GM12878 (cell line): ENCODE data around the gene S100A2. TPM values are rescaled to one million over a fixed set of nuclear protein-coding genes. Genes with fewer than 3 reads are reported as not detected.

ENCODE experiments used
- ATAC-seq: fragments of 200-7000 bp; cut with Tn5 transposase; 3 replicates; pipeline ENCODE4 v1.9.1; 2020; ENCODE audit warnings: mild to moderate bottlenecking, moderate library complexity
- BruUV-seq: library from RNA; stranded (reverse); fragments of 400-500 nt; replicated peaks from 2 replicates; lab custom pipeline; 2021; lab: Mats Ljungman, UMichigan
- CTCF ChIA-PET: fragments of 300-600 bp; sonication (Branson Sonifier 250); formaldehyde crosslinking; extraction: SDS; loops from one replicate; lab custom pipeline; 2021; ENCODE audit warnings: inconsistent platforms; lab: Yijun Ruan, JAX
- POLR2A ChIA-PET: fragments of 350-600 bp; formaldehyde crosslinking; extraction: SDS; loops from one replicate; lab custom pipeline; 2021; ENCODE audit warnings: inconsistent platforms; lab: Charles Lee
- RAD21 ChIA-PET: fragments of 300-600 bp; sonication (Branson Sonifier 250); formaldehyde crosslinking; loops from one replicate; lab custom pipeline; 2023; ENCODE audit warnings: antibody characterized with exemption; ENCODE audit not compliant: unreplicated experiment; lab: Charles Lee
- SMC1A ChIA-PET: fragments of 300-600 bp; sonication (Branson Sonifier 250); formaldehyde crosslinking; loops from one replicate; lab custom pipeline; 2023; ENCODE audit not compliant: unreplicated experiment, uncharacterized antibody; lab: Charles Lee
- DNase-seq: peaks from one replicate; pipeline ENCODE4 v3.0.0-alpha.2; 2011; ENCODE audit warnings: low read depth, low spot score
- FAIRE-seq: peaks from 3 replicates; lab custom pipeline; 2011; peaks lifted over from hg19 to GRCh38; lab: Jason Lieb, UNC
- H2AFZ ChIP-seq: 2 replicates; pipeline ENCODE4 v1.6.0; 2011; ENCODE audit warnings: low read depth, low read length, control low read depth; ENCODE audit not compliant: control insufficient read depth
- H3K27ac ChIP-seq: 2 replicates; pipeline ENCODE4 v1.5.1; 2011; ENCODE audit warnings: control low read depth; ENCODE audit not compliant: control insufficient read depth, insufficient read depth
- H3K27me3 ChIP-seq, 2 experiments: replicated peaks in 1 of 2; 2 replicates each; pipeline versions ENCODE4 v1.6.0 to v1.6.1; 2011; ENCODE audit warnings: low read length in 1 of 2; ENCODE audit not compliant: control insufficient read depth in 2 of 2, insufficient read depth in 2 of 2
- H3K36me3 ChIP-seq, 2 experiments: 2 replicates each; pipeline ENCODE4 v1.5.1; 2011; ENCODE audit warnings: low read length in 1 of 2; ENCODE audit not compliant: control insufficient read depth in 2 of 2, insufficient read depth in 2 of 2
- H3K4me1 ChIP-seq: 2 replicates; pipeline ENCODE4 v1.6.1; 2011; ENCODE audit warnings: mild to moderate bottlenecking, low read length, moderate library complexity, mixed read lengths; ENCODE audit not compliant: control insufficient read depth, insufficient read depth
- H3K4me2 ChIP-seq: 2 replicates; pipeline ENCODE4 v1.6.0; 2011; ENCODE audit warnings: control low read depth; ENCODE audit not compliant: control insufficient read depth, insufficient read depth
- H3K4me3 ChIP-seq: fragments of 200-600 bp; sonication (generic); 2 replicates; pipeline ENCODE4 v1.5.1; 2016
- H3K79me2 ChIP-seq: 2 replicates; pipeline ENCODE4 v1.6.0; 2011; ENCODE audit warnings: low read length; ENCODE audit not compliant: control insufficient read depth, insufficient read depth
- H3K9ac ChIP-seq: 2 replicates; pipeline ENCODE4 v1.8.0; 2011; ENCODE audit warnings: low read length, control low read depth, mixed read lengths; ENCODE audit not compliant: control insufficient read depth, insufficient read depth
- H3K9me3 ChIP-seq: replicated peaks from 3 replicates; pipeline ENCODE4 v1.5.1; 2011; ENCODE audit warnings: mild to moderate bottlenecking, low read length; ENCODE audit not compliant: control insufficient read depth, insufficient read depth
- H4K20me1 ChIP-seq: 2 replicates; pipeline ENCODE4 v1.6.0; 2011; ENCODE audit not compliant: control insufficient read depth, insufficient read depth
- ATF7 ChIP-seq: fragments of 450-650 bp; IDR thresholded peaks from 2 replicates; pipeline ENCODE4 v1.6.1; 2016; ENCODE audit warnings: low read depth, mild to moderate bottlenecking
- CHD2 ChIP-seq: IDR thresholded peaks from 2 replicates; pipeline ENCODE4 v1.6.1; 2011; ENCODE audit warnings: low read depth, low read length, improper control_type of control experiment, borderline replicate concordance
- CREM ChIP-seq: IDR thresholded peaks from 2 replicates; pipeline ENCODE4 v1.6.1; 2014; ENCODE audit warnings: antibody characterized with exemption, low read depth
- E2F4 ChIP-seq: IDR thresholded peaks from 2 replicates; pipeline ENCODE4 v1.6.1; 2012; ENCODE audit warnings: low read depth, low read length, improper control_type of control experiment
- EP300 ChIP-seq, 2 experiments: fragments of 150-350 bp in 1 of 2; IDR thresholded peaks; 2 replicates each; pipeline ENCODE4 v1.6.1; 2011 to 2012; ENCODE audit warnings: low read depth in 2 of 2, low read length in 2 of 2, borderline replicate concordance in 1 of 2, improper control_type of control experiment in 1 of 2, inconsistent platforms in 1 of 2; ENCODE audit not compliant: control insufficient read depth in 1 of 2
- ETV6 ChIP-seq, 2 experiments: fragments of 450-650 bp in 1 of 2; IDR thresholded peaks in 1 of 2; conservative IDR thresholded peaks in 1 of 2; 2 replicates each; pipeline ENCODE4 v1.6.1; 2014; ENCODE audit warnings: antibody characterized with exemption in 1 of 2, borderline replicate concordance in 1 of 2, low read depth in 1 of 2, mild to moderate bottlenecking in 1 of 2, moderate library complexity in 1 of 2
- HSF1 ChIP-seq: fragments of 150-350 bp; IDR thresholded peaks from 2 replicates; pipeline ENCODE4 v1.6.1; 2014; ENCODE audit warnings: mild to moderate bottlenecking, low read depth, low read length
- LARP7 ChIP-seq: fragments of 450-650 bp; IDR thresholded peaks from 2 replicates; pipeline ENCODE4 v1.6.1; 2017; ENCODE audit warnings: mild to moderate bottlenecking
- MAX ChIP-seq: IDR thresholded peaks from 2 replicates; pipeline ENCODE4 v1.6.1; 2012; ENCODE audit warnings: low read depth, low read length, improper control_type of control experiment
- PKNOX1 ChIP-seq: fragments of 450-650 bp; IDR thresholded peaks from 2 replicates; pipeline ENCODE4 v1.6.1; 2016; ENCODE audit warnings: mild to moderate bottlenecking
- POLR2A ChIP-seq: IDR thresholded peaks from 2 replicates; pipeline ENCODE4 v1.6.1; 2011; ENCODE audit warnings: low read depth, mild to moderate bottlenecking, low read length
- SUZ12 ChIP-seq: fragments of 200-600 bp; sonication (generic); IDR thresholded peaks from one replicate; pipeline ENCODE4 v1.6.1; 2018; ENCODE audit warnings: antibody characterized with exemption, mild to moderate bottlenecking; ENCODE audit not compliant: unreplicated experiment
- TARDBP ChIP-seq: IDR thresholded peaks from 2 replicates; pipeline ENCODE4 v1.6.1; 2016; ENCODE audit warnings: borderline replicate concordance
- TBL1XR1 ChIP-seq: IDR thresholded peaks from 2 replicates; pipeline ENCODE4 v1.6.1; 2012; ENCODE audit warnings: low read depth, low read length, improper control_type of control experiment
- YY1 ChIP-seq: IDR thresholded peaks from 2 replicates; pipeline ENCODE4 v1.6.1; 2011; ENCODE audit warnings: low read depth, mild to moderate bottlenecking, low read length
- ZBED1 ChIP-seq: IDR thresholded peaks from 2 replicates; pipeline ENCODE4 v1.6.1; 2016; ENCODE audit warnings: borderline replicate concordance
- WGBS: methylation state at CpG from one replicate; pipeline ENCODE4 v1.1.6; 2016; ENCODE audit warnings: low lambda C conversion rate; ENCODE audit not compliant: insufficient replicate concordance, insufficient coverage; ENCODE audit errors: missing lambda C conversion rate; 5-methylcytosine and 5-hydroxymethylcytosine counted together
- in situ Hi-C: fragments of 300-500 bp; cut with MboI; formaldehyde crosslinking; loops from 9 replicates; pipeline ENCODE4 v1.14.3; 2018; ENCODE audit warnings: mixed read lengths
- intact Hi-C: fragments of 100-400 bp; cut with micrococcal nuclease; formaldehyde crosslinking; loops from one replicate; pipeline ENCODE4 v1.14.2; 2022; ENCODE audit not compliant: unreplicated experiment
- polyA plus RNA-seq, 11 experiments: library from polyadenylated mRNA; depleted of rRNA in 4 of 11; unstranded in 6 of 11; stranded (reverse) in 5 of 11; fragments of >200 nt; fragmentation: Nextera tagmentation in 4 of 11; fragmentation: Illumina TruSeq in 1 of 11; extraction: Ambion mirVana in 4 of 11; extraction: Trizol in 1 of 11; gene quantifications; 1 replicate in 1 of 11; 2 replicates in 10 of 11; pipeline versions ENCODE4 v1.2.1 to v1.2.3, GENCODE V29; 2011 to 2016; ENCODE audit warnings: inconsistent platforms in 2 of 11, missing spikeins in 2 of 11, low read depth in 1 of 11
- total RNA-seq, 4 experiments: library from RNA; depleted of rRNA in 3 of 4; stranded (reverse); fragments of >200 nt in 3 of 4; fragmentation: Illumina TruSeq in 1 of 4; extraction: Trizol in 1 of 4; gene quantifications; 2 replicates each; pipeline versions ENCODE4 v1.2.1 to v1.2.3, GENCODE V29; 2013 to 2021

The S100A2 gene
- total and polyA plus RNA-seq, 10 of the 15 experiments (the other 5 are each of a cell fraction or from before 2014, with no cell fraction given), result 0.11 to 1.5 (median 0.59) TPM; not detected in 2

- no peak; the same call in 2 of the 3 replicates for ATAC-seq
- RAD21 ChIA-PET, result interaction anchor here (0.8 to 5.2 kb wide), 19 partner anchors 10 to 413 kb away, joined by 3 to 60 read pairs (median 8); partner anchors contain the start of genes CHTOP, RAB13, S100A1 and S100A13
- H3K79me2 ChIP-seq, result no peaks in the 10 kb centered on the region
- H3K4me3 ChIP-seq, result no peak overlapping the region
- no peaks in the 10 kb centered on the region for H4K20me1 ChIP-seq
- POLR2A ChIA-PET, result interaction anchor here (1.0 to 1.8 kb wide), 4 partner anchors 38 to 99 kb away, joined by 3 to 11 read pairs (median 6); partner anchors contain the start of genes CHTOP and S100A6
- FAIRE-seq, result no peak
- TF ChIP-seq LARP7 (no peak), ATF7 (no peak), MAX (no peak), PKNOX1 (no peak), SUZ12 (no peak), EP300 (IDR thresholded peaks at IDR 0.05; ENCODE audit: borderline replicate concordance in 1 of 2, control insufficient read depth in 1 of 2, low read depth in 2 of 2, low read length in 2 of 2) (no peak), CREM (no peak), HSF1 (no peak), ZBED1 (no peak), TBL1XR1 (no peak), TARDBP (no peak), YY1 (no peak), CHD2 (no peak), E2F4 (no peak), ETV6 (conservative IDR thresholded peaks at IDR 0.05 in 1 of 2, IDR thresholded peaks at IDR 0.05 in 1 of 2; ENCODE audit: borderline replicate concordance in 1 of 2, low read depth in 1 of 2) (no peak), POLR2A (no peak)
- H2AFZ ChIP-seq, result no peak overlapping the region
- H3K9ac ChIP-seq, result no peak overlapping the region
- peaks cover 8% of the 10 kb centered on the region for H3K4me1 ChIP-seq
- no peak for DNase-seq
- no peak overlapping the region for H3K27ac ChIP-seq
- H3K27me3 ChIP-seq, result no peaks in the 10 kb centered on the region
- in situ Hi-C loops (no loop called here), intact Hi-C loops (loop anchor here (5.0 kb wide), 1 partner anchor 99 kb away; the partner anchor contains the start of gene ILF2)
- SMC1A ChIA-PET, result interaction anchor here (0.7 to 4.0 kb wide), 26 partner anchors 8 to 405 kb away, joined by 3 to 36 read pairs (median 6); partner anchors contain the start of genes CHTOP, ILF2, S100A1 and S100A13
- H3K36me3 ChIP-seq, result no peaks in the 10 kb centered on the region
- WGBS, result 64% methylated on average over 3 of the region's 3 CpGs
- BruUV-seq, result no TSS peak
- CTCF ChIA-PET, result interaction anchor here (0.7 to 7.5 kb wide), 37 partner anchors 8 to 413 kb away, joined by 3 to 216 read pairs (median 8); partner anchors contain the start of genes CHTOP, CREB3L4, ILF2 and JTB
- no peaks in the 10 kb centered on the region for H3K9me3 ChIP-seq
- H3K4me2 ChIP-seq, result no peak overlapping the region
Measured at GRCh38 chr1:153573351-153573750, 7.7 kb upstream of the S100A2 start.
